Astrocyte (in vitro differentiated cells and primary cell): ENCODE measurements around the gene APOBEC2. TPM values are rescaled to one million over a fixed set of nuclear protein-coding genes. Genes with fewer than 3 reads are reported as not detected.

Experiments
- DNase-seq: peaks from one replicate; pipeline ENCODE4 v3.0.0-alpha.2; 2010; ENCODE audit warnings: low read depth
- FAIRE-seq: peaks from 2 replicates; lab custom pipeline; 2011; peaks lifted over from hg19 to GRCh38; lab: Jason Lieb, UNC
- H2AFZ ChIP-seq: 2 replicates; pipeline ENCODE4 v1.6.0; 2012; ENCODE audit warnings: low read depth, low read length, inconsistent platforms
- H3K27ac ChIP-seq: 2 replicates; pipeline ENCODE4 v1.5.1; 2011; ENCODE audit warnings: low read depth, low read length, inconsistent platforms
- H3K27me3 ChIP-seq: 2 replicates; pipeline ENCODE4 v1.6.0; 2011; ENCODE audit warnings: low read length, inconsistent platforms; ENCODE audit not compliant: insufficient read depth
- H3K36me3 ChIP-seq: 2 replicates; pipeline ENCODE4 v1.5.1; 2011; ENCODE audit warnings: low read length, inconsistent platforms; ENCODE audit not compliant: insufficient read depth
- H3K4me1 ChIP-seq: 2 replicates; pipeline ENCODE4 v1.5.1; 2011; ENCODE audit warnings: low read length, inconsistent platforms; ENCODE audit not compliant: insufficient read depth
- H3K4me2 ChIP-seq: 2 replicates; pipeline ENCODE4 v1.6.0; 2012; ENCODE audit warnings: low read length, inconsistent platforms
- H3K4me3 ChIP-seq: 2 replicates; pipeline ENCODE4 v1.5.1; 2011; ENCODE audit warnings: low read depth, mild to moderate bottlenecking, low read length, inconsistent platforms; ENCODE audit not compliant: insufficient read depth
- H3K79me2 ChIP-seq: 2 replicates; pipeline ENCODE4 v1.6.0; 2012; ENCODE audit warnings: mild to moderate bottlenecking, low read length, inconsistent platforms; ENCODE audit not compliant: insufficient read depth
- H3K9ac ChIP-seq: 2 replicates; pipeline ENCODE4 v1.6.0; 2012; ENCODE audit warnings: mild to moderate bottlenecking, low read length, inconsistent platforms
- H3K9me3 ChIP-seq: 2 replicates; pipeline ENCODE4 v1.5.1; 2012; ENCODE audit warnings: low read depth, mild to moderate bottlenecking, low read length, inconsistent platforms; ENCODE audit not compliant: insufficient read depth
- H4K20me1 ChIP-seq: 2 replicates; pipeline ENCODE4 v1.6.0; 2012; ENCODE audit warnings: low read length, inconsistent platforms; ENCODE audit not compliant: insufficient read depth
- H3K27ac Mint-ChIP-seq: one replicate; pipeline ENCODE4 v1.8.0; 2021; ENCODE audit warnings: mild to moderate bottlenecking, mixed read lengths; ENCODE audit not compliant: unreplicated experiment
- H3K27me3 Mint-ChIP-seq: one replicate; pipeline ENCODE4 v1.8.0; 2021; ENCODE audit warnings: low read depth, mixed read lengths; ENCODE audit not compliant: unreplicated experiment
- H3K36me3 Mint-ChIP-seq: one replicate; pipeline ENCODE4 v1.8.0; 2021; ENCODE audit warnings: low read depth, mixed read lengths; ENCODE audit not compliant: unreplicated experiment
- H3K4me1 Mint-ChIP-seq: one replicate; pipeline ENCODE4 v1.8.0; 2021; ENCODE audit warnings: low read depth, mixed read lengths; ENCODE audit not compliant: unreplicated experiment
- H3K4me3 Mint-ChIP-seq: one replicate; pipeline ENCODE4 v1.8.0; 2021; ENCODE audit warnings: mild to moderate bottlenecking, moderate library complexity, mixed read lengths; ENCODE audit not compliant: unreplicated experiment
- H3K9me3 Mint-ChIP-seq: one replicate; pipeline ENCODE4 v1.8.0; 2021; ENCODE audit warnings: mild to moderate bottlenecking, mixed read lengths; ENCODE audit not compliant: unreplicated experiment
- EZH2 ChIP-seq: IDR thresholded peaks from 2 replicates; pipeline ENCODE4 v1.6.1; 2012; ENCODE audit warnings: mild to moderate bottlenecking, low read length, inconsistent platforms; ENCODE audit not compliant: insufficient read depth
- total RNA-seq: library from RNA; stranded (reverse); gene quantifications from 2 replicates; pipeline ENCODE4 v1.2.1, GENCODE V29; 2021
- TF ChIP-seq, protein P1 (sequence below): IDR thresholded peaks from 2 replicates; pipeline ENCODE4 v1.5.1; 2011; ENCODE audit warnings: low read depth, mild to moderate bottlenecking, inconsistent platforms, low read length, moderate library complexity; ENCODE audit not compliant: insufficient read depth

APOBEC2 gene
- total RNA-seq, 1 donor from 2014 or later: not detected

DNA sequence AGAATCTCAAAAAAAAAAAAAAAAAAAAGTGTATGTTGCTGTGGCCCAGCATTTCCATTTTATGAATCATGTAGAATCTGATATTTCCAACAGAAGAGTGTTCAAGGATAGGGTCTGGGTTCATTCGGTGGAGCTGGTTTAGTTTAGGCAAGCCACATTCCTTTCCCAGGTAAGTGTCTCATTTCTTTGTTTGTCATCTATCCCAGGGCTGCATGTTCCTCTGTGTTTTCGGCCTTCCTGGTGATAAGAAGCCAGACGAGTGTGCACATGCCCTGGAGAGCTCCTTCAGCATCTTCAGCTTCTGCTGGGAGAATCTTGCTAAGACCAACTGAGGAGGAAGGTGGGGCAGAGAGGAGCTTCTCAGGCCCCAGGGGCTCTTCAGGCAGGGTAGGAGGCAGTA is 58.0 kb downstream of the APOBEC2 start:
- Mint-ChIP-seq H3K4me3 (no peak overlapping the region), H3K27me3 (peaks cover 2% of the 10 kb centered on the region), H3K27ac (no peak overlapping the region), H3K4me1 (no peaks in the 10 kb centered on the region), H3K9me3 (no peaks in the 10 kb centered on the region), H3K36me3 (peaks cover 2% of the 10 kb centered on the region)
- no peak overlapping the region for H3K9ac ChIP-seq
- no peaks in the 10 kb centered on the region for H3K27me3 ChIP-seq
- TF ChIP-seq, protein P1, sequence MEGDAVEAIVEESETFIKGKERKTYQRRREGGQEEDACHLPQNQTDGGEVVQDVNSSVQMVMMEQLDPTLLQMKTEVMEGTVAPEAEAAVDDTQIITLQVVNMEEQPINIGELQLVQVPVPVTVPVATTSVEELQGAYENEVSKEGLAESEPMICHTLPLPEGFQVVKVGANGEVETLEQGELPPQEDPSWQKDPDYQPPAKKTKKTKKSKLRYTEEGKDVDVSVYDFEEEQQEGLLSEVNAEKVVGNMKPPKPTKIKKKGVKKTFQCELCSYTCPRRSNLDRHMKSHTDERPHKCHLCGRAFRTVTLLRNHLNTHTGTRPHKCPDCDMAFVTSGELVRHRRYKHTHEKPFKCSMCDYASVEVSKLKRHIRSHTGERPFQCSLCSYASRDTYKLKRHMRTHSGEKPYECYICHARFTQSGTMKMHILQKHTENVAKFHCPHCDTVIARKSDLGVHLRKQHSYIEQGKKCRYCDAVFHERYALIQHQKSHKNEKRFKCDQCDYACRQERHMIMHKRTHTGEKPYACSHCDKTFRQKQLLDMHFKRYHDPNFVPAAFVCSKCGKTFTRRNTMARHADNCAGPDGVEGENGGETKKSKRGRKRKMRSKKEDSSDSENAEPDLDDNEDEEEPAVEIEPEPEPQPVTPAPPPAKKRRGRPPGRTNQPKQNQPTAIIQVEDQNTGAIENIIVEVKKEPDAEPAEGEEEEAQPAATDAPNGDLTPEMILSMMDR: no peak
- no peak for TF ChIP-seq EZH2
- H3K4me1 ChIP-seq: no peaks in the 10 kb centered on the region
- H2AFZ ChIP-seq: no peak overlapping the region
- H3K4me3 ChIP-seq: no peak overlapping the region
- no peaks in the 10 kb centered on the region for H4K20me1 ChIP-seq
- H3K36me3 ChIP-seq: no peaks in the 10 kb centered on the region
- H3K27ac ChIP-seq: no peak overlapping the region
- no peaks in the 10 kb centered on the region for H3K79me2 ChIP-seq
- no peak overlapping the region for H3K4me2 ChIP-seq
- DNase-seq (no peak), FAIRE-seq (no peak)
- no peaks in the 10 kb centered on the region for H3K9me3 ChIP-seq

Other genes starting within 250 kb of the APOBEC2 start
- gene UNC5CL, start 14.0 kb upstream of the APOBEC2 start, total RNA-seq: 0.27 and 0.29 TPM in 2 replicates
- not detected in 2 replicates for gene TSPO2, start 10.7 kb upstream of the APOBEC2 start, total RNA-seq
- gene OARD1, start 19.2 kb downstream of the APOBEC2 start, total RNA-seq: 10.6 and 14.3 TPM in 2 replicates
- 26.7 and 27.8 TPM in 2 replicates for gene NFYA, start 19.8 kb downstream of the APOBEC2 start, total RNA-seq
- not detected in 2 replicates for gene TREML1, start 101.1 kb downstream of the APOBEC2 start, total RNA-seq
- not detected in 2 replicates for gene TREM2, start 109.9 kb downstream of the APOBEC2 start, total RNA-seq
- gene TREML2, start 147.9 kb downstream of the APOBEC2 start, total RNA-seq: not detected in 2 replicates
- gene TREML4, start 175.1 kb downstream of the APOBEC2 start, total RNA-seq: not detected in 2 replicates
- 0.20 and 0.58 TPM in 2 replicates for gene TREM1, start 233.5 kb downstream of the APOBEC2 start, total RNA-seq